Measurements from ENCODE around the gene PDE11A. TPM values are rescaled to one million over a fixed set of nuclear protein-coding genes. Genes with fewer than 3 reads are reported as not detected.

PDE11A gene
- total RNA-seq, 1 experiment from 2014 or later, result 0.13 TPM

GRCh38 chr2:177730792-177731191 lies 341.8 kb downstream of the PDE11A start:
- Histone ChIP-seq H2BK15ac (ENCODE audit: low read depth, low read length) (no peak overlapping the region), H3K4me2 (ENCODE audit: insufficient read depth, insufficient read length, low read length) (no peak overlapping the region), H2AK5ac (ENCODE audit: insufficient read length, low read length) (no peak overlapping the region), H3K23ac (ENCODE audit: insufficient read length, low read depth, low read length) (no peak overlapping the region), H4K5ac (ENCODE audit: insufficient read length, low read depth, low read length) (no peak overlapping the region), H2BK20ac (ENCODE audit: low read depth, low read length, poor library complexity, severe bottlenecking) (no peak overlapping the region), H3K4ac (ENCODE audit: low read depth, low read length) (no peak overlapping the region), H2BK12ac (ENCODE audit: insufficient read length, low read depth, low read length) (no peak overlapping the region), H3T11ph (ENCODE audit: low read length) (no peak overlapping the region), H3K79me1 (ENCODE audit: insufficient read depth, low read depth, low read length, poor library complexity, severe bottlenecking) (no peaks in the 10 kb centered on the region), H3K9ac (ENCODE audit: extremely low read depth, insufficient read length, low read length) (no peak overlapping the region), H3K27me3 (ENCODE audit: insufficient read depth, low read length) (peaks cover 58% of the 10 kb centered on the region; the same call in 1 of the 2 replicates), H3K79me2 (ENCODE audit: insufficient read depth, low read length) (no peaks in the 10 kb centered on the region), H3K9me3 (ENCODE audit: control insufficient read depth, low read depth, low read length) (no peaks in the 10 kb centered on the region), H4K8ac (replicated peaks; ENCODE audit: insufficient read length, low read depth, low read length) (no peak overlapping the region), H4K91ac (ENCODE audit: insufficient read length, low read depth, low read length) (no peak overlapping the region), H3K56ac (ENCODE audit: insufficient read length, low read depth, low read length) (no peak overlapping the region), H3K27ac (ENCODE audit: insufficient read length, low read depth, low read length) (no peak overlapping the region), H3K14ac (ENCODE audit: insufficient read depth, low read length) (no peak overlapping the region), H2BK5ac (ENCODE audit: insufficient read length, low read length) (no peak overlapping the region), H4K20me1 (ENCODE audit: control insufficient read depth, insufficient read depth, insufficient read length) (no peaks in the 10 kb centered on the region), H3K4me1 (ENCODE audit: insufficient read depth, low read length) (no peaks in the 10 kb centered on the region), H2AFZ (ENCODE audit: low read length) (no peak overlapping the region), H3K18ac (ENCODE audit: insufficient read length, low read depth, low read length) (no peak overlapping the region), H2BK120ac (ENCODE audit: low read depth, low read length, poor library complexity, severe bottlenecking) (no peak overlapping the region), H3K23me2 (ENCODE audit: insufficient read length, low read depth, low read length, poor library complexity, severe bottlenecking) (no peaks in the 10 kb centered on the region)
- no peaks in the 10 kb centered on the region; a peak in 2 of 5 replicates for H3K9me3 Mint-ChIP-seq
- no peak overlapping the region for H3K4me3 Mint-ChIP-seq
- H3K27me3 Mint-ChIP-seq (ENCODE audit: low read depth), result peaks cover 100% of the 10 kb centered on the region
- H3K4me1 Mint-ChIP-seq, result peaks cover 15 to 19% of the 10 kb centered on the region in 2 experiments
- TF ChIP-seq CTCF (conservative IDR thresholded peaks at IDR 0.05), result no peak
- DNase-seq, result no peak
- H3K27ac Mint-ChIP-seq, result no peak overlapping the region
- no CpG with 5 or more reads among the region's 2 CpGs for WGBS (ENCODE audit: extremely low coverage, insufficient read length, low lambda C conversion rate)
- no peaks in the 10 kb centered on the region for H3K36me3 Mint-ChIP-seq (ENCODE audit: insufficient read depth in 1 of 3, low read depth in 3 of 3)
